Suprapubic skin (tissue), 4 donors: ENCODE data around the gene ECE1.
"Not testable (repeated sequence)": the region's sequence is repeated elsewhere in the genome, so short reads cannot be mapped to it uniquely, and the experiment has no call there.

Experiments
- CTCF ChIP-seq, 2 donors: fragments of 200-600 bp in 1 of 2; fragments of 450-650 bp in 1 of 2; sonication (generic) in 1 of 2; IDR thresholded peaks; one replicate each; pipeline ENCODE4 v1.5.1; 2016 to 2019; ENCODE audit warnings: antibody characterized with exemption in 2 of 2, mild to moderate bottlenecking in 1 of 2, moderate library complexity in 1 of 2
- EP300 ChIP-seq: sonication (generic); formaldehyde crosslinking; IDR thresholded peaks from one replicate; pipeline ENCODE4 v1.6.1; 2017; ENCODE audit warnings: antibody characterized with exemption
- POLR2A ChIP-seq, 2 donors: fragments of 450-650 bp; IDR thresholded peaks; one replicate each; pipeline ENCODE4 v1.6.1; 2017; ENCODE audit warnings: antibody characterized with exemption in 2 of 2, mild to moderate bottlenecking in 2 of 2, moderate library complexity in 2 of 2
- POLR2AphosphoS5 ChIP-seq, 3 donors: sonication (generic); formaldehyde crosslinking; IDR thresholded peaks; one replicate each; pipeline ENCODE4 v1.6.1; 2017; ENCODE audit warnings: antibody characterized with exemption in 3 of 3

- not testable (repeated sequence) for TF ChIP-seq CTCF (IDR thresholded peaks at IDR 0.05); POLR2AphosphoS5 (IDR thresholded peaks at IDR 0.05); EP300; POLR2A (IDR thresholded peaks at IDR 0.05)
Observed at GRCh38 chr1:21170837-21171236, 119.4 kb downstream of the ECE1 start.
